Glutamatergic neuron (in vitro differentiated cells): ENCODE results near the gene PRR3. TPM values are rescaled to one million over a fixed set of nuclear protein-coding genes. Genes with fewer than 3 reads are reported as not detected.

Source experiments
- DNase-seq: peaks from one replicate; pipeline ENCODE4 v3.0.0; 2022
- H3K27ac Mint-ChIP-seq: one replicate; pipeline ENCODE4 v1.8.0; 2020; ENCODE audit warnings: mild to moderate bottlenecking, mixed read lengths, inconsistent platforms; ENCODE audit not compliant: unreplicated experiment
- H3K27me3 Mint-ChIP-seq: one replicate; pipeline ENCODE4 v1.8.0; 2020; ENCODE audit warnings: mild to moderate bottlenecking, moderate library complexity, mixed read lengths, inconsistent platforms; ENCODE audit not compliant: unreplicated experiment
- H3K36me3 Mint-ChIP-seq: one replicate; pipeline ENCODE4 v1.8.0; 2020; ENCODE audit warnings: mild to moderate bottlenecking, mixed read lengths, inconsistent platforms; ENCODE audit not compliant: unreplicated experiment
- H3K4me1 Mint-ChIP-seq: one replicate; pipeline ENCODE4 v1.8.0; 2020; ENCODE audit warnings: mild to moderate bottlenecking, low read depth, mixed read lengths, inconsistent platforms; ENCODE audit not compliant: unreplicated experiment
- H3K4me3 Mint-ChIP-seq: one replicate; pipeline ENCODE4 v1.8.0; 2020; ENCODE audit warnings: mild to moderate bottlenecking, mixed read lengths, inconsistent platforms; ENCODE audit not compliant: unreplicated experiment
- H3K9me3 Mint-ChIP-seq: one replicate; pipeline ENCODE4 v1.8.0; 2020; ENCODE audit warnings: mild to moderate bottlenecking, moderate library complexity, mixed read lengths, inconsistent platforms; ENCODE audit not compliant: unreplicated experiment
- microRNA-seq: library from miRNA; unstranded; fragments of <30 nt; microRNA quantifications from one replicate; pipeline ENCODE4, GENCODE V29; 2020; ENCODE audit not compliant: unreplicated experiment
- total RNA-seq: library from RNA; stranded (reverse); fragmentation: NEBNext Ultra II Directional; extraction: Animal tissue kit (Norgen Biotek cat#: 25700); gene quantifications from one replicate; pipeline ENCODE4 v1.2.1, GENCODE V29; 2021; ENCODE audit not compliant: unreplicated experiment
- TF ChIP-seq, protein P1 (sequence below): fragments of 200-600 bp; sonication (generic); IDR thresholded peaks from one replicate; pipeline ENCODE4 v1.5.0; 2021; ENCODE audit not compliant: partially characterized antibody, unreplicated experiment

The PRR3 gene
- total RNA-seq, 1 donor from 2014 or later = 34.7 TPM

DNA sequence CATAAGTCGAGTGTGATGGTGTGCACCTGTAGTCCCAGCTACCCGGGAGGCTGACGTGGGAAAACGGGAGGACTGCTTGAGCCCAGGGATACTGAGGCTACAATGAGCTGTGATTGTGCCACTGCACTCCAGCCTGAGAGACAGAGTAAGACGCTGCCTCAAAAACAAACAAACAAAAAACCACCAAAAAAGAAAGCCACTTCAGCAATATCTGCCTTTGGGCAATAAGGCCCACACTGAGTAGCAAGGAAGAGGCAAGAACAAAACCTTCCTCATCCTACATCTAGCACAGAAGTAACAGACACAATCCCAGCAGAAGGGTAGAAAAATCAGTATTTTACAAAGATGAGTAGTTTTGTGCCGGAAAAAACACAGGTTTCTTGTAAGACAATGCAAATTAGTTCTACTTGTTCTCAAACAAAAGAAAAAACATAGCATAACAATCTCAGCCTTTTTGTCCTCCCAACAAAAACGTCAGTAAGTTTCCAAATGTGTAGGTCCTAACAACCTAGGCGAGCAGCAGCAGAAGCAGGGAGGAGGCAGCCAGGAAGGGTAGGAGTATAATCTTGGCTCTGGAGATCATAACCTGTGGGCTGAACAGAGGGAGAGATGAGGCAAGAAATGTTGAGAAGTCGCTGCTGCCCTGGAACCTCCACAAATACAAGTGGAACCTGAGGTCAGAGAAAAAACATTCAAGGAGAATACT is 54.2 kb downstream of the PRR3 start:
- TF ChIP-seq, protein P1, sequence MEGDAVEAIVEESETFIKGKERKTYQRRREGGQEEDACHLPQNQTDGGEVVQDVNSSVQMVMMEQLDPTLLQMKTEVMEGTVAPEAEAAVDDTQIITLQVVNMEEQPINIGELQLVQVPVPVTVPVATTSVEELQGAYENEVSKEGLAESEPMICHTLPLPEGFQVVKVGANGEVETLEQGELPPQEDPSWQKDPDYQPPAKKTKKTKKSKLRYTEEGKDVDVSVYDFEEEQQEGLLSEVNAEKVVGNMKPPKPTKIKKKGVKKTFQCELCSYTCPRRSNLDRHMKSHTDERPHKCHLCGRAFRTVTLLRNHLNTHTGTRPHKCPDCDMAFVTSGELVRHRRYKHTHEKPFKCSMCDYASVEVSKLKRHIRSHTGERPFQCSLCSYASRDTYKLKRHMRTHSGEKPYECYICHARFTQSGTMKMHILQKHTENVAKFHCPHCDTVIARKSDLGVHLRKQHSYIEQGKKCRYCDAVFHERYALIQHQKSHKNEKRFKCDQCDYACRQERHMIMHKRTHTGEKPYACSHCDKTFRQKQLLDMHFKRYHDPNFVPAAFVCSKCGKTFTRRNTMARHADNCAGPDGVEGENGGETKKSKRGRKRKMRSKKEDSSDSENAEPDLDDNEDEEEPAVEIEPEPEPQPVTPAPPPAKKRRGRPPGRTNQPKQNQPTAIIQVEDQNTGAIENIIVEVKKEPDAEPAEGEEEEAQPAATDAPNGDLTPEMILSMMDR = no peak
- H3K27ac Mint-ChIP-seq = peak overlapping the region; percentile 41
- peaks cover 18% of the 10 kb centered on the region for H3K9me3 Mint-ChIP-seq
- H3K36me3 Mint-ChIP-seq = peaks cover 3% of the 10 kb centered on the region
- H3K4me3 Mint-ChIP-seq = peak overlapping the region; percentile 64
- peaks cover 28% of the 10 kb centered on the region for H3K4me1 Mint-ChIP-seq
- no peak for DNase-seq
- peaks cover 11% of the 10 kb centered on the region for H3K27me3 Mint-ChIP-seq

DNA sequence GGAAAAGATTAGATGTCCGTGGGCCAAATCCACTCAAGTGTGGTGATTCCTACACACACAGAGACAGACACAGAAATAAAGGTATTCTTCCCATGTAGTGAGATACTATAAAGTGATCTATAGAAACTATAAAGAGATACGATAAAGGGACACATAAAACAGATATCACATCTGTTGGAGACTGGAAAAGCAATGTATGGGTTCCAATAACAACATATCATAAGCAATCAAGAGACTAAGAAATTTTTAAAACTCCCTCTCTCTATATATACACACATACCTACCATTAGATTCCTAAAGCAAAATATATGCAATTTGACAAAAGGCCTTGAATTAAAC is 54.7 kb downstream of the PRR3 start:
- H3K36me3 Mint-ChIP-seq = peaks cover 6% of the 10 kb centered on the region
- no peak for DNase-seq
- TF ChIP-seq, protein P1 = no peak
- peaks cover 28% of the 10 kb centered on the region for H3K4me1 Mint-ChIP-seq
- peaks cover 23% of the 10 kb centered on the region for H3K9me3 Mint-ChIP-seq
- peak overlapping the region; percentile 64 for H3K4me3 Mint-ChIP-seq
- peaks cover 16% of the 10 kb centered on the region for H3K27me3 Mint-ChIP-seq
- H3K27ac Mint-ChIP-seq = peak overlapping the region; percentile 41

DNA sequence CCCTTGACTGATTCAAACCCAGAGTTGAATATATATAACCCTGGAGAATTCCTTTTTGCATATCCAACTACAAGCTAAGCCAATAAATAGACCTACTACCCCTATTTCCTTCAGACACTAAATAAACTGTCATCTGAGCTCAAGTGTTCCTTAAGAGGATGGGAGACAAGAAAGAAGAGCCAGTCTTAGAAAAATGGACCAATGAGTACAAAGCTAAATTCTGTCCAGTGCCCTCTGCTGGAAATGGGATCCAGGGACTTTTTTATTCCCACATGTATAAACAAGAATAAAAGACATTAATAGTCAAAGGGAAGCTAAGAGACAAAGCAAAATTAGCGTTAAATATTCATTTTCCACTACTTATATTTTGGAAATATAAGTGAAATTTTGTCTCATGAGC is 55.1 kb downstream of the PRR3 start:
- no peak for DNase-seq
- H3K4me3 Mint-ChIP-seq = peak overlapping the region; percentile 23
- peaks cover 28% of the 10 kb centered on the region for H3K4me1 Mint-ChIP-seq
- H3K9me3 Mint-ChIP-seq = peaks cover 27% of the 10 kb centered on the region
- TF ChIP-seq, protein P1 = no peak
- H3K27me3 Mint-ChIP-seq = peaks cover 20% of the 10 kb centered on the region
- peak overlapping the region; percentile 14 for H3K27ac Mint-ChIP-seq
- H3K36me3 Mint-ChIP-seq = peaks cover 10% of the 10 kb centered on the region

DNA sequence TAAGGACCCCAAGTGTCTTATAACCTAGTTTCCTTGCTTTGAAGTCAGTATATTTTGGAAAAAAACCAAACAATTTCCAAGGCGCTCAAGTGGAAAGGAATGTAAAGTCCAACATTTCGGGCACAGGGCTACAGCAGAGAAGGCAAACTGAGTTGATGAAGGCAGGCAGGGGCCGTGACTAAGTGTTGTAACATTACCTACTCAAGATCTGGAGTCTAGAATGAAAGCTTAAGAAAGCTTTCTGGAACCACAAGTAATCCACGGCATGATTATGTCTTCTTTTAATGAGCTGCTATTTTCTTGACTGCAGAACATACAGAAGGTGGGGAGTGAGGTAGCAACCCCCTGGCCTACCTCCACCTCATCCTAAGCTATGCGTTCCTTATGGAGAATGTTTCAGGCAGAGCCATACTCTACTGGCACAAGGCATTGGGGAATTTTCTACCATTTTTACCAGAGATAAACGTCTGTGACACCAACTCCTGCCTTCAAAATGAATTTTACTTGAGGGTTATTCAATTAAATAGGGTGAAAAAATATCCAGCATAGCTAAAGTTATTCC is 55.7 kb downstream of the PRR3 start:
- Mint-ChIP-seq H3K4me3 (peak overlapping the region; percentile 63), H3K4me1 (peaks cover 28% of the 10 kb centered on the region), H3K36me3 (peaks cover 10% of the 10 kb centered on the region), H3K27me3 (peaks cover 25% of the 10 kb centered on the region), H3K27ac (peak overlapping the region; percentile 53), H3K9me3 (peaks cover 29% of the 10 kb centered on the region)
- DNase-seq = no peak
- TF ChIP-seq, protein P1 = no peak

Small RNAs within 50 kb of the gene (microRNA-seq; reads per million reads assigned to microRNA genes)
- 1,270 reads per million, percentile 90 among the genes with 10 or more reads in this experiment for gene MIR877

Other genes with a start within 250 kb of the PRR3 start
- gene TRIM39, start 230.4 kb upstream of the PRR3 start, total RNA-seq = 14.0 TPM
- gene RPP21, start 212.1 kb upstream of the PRR3 start, total RNA-seq = 36.7 TPM
- gene HLA-E, start 67.8 kb upstream of the PRR3 start, total RNA-seq = 18.1 TPM
- gene GNL1, start 806 bp upstream of the PRR3 start, total RNA-seq = 42.1 TPM
- gene ABCF1, start 14.1 kb downstream of the PRR3 start, total RNA-seq = 62.7 TPM
- gene PPP1R10, start 59.9 kb downstream of the PRR3 start, total RNA-seq = 99.7 TPM
- gene MRPS18B, start 60.5 kb downstream of the PRR3 start, total RNA-seq = 40.0 TPM
- gene ATAT1, start 69.6 kb downstream of the PRR3 start, total RNA-seq = 131 TPM
- gene C6orf136, start 89.8 kb downstream of the PRR3 start, total RNA-seq = 13.7 TPM
- gene DHX16, start 115.7 kb downstream of the PRR3 start, total RNA-seq = 26.9 TPM
- gene PPP1R18, start 129.3 kb downstream of the PRR3 start, total RNA-seq = 175 TPM
- 52.2 TPM for gene NRM, start 133.7 kb downstream of the PRR3 start, total RNA-seq
- gene MDC1, start 160.0 kb downstream of the PRR3 start, total RNA-seq = 50.4 TPM
- gene TUBB, start 163.1 kb downstream of the PRR3 start, total RNA-seq = 2,264 TPM
- gene FLOT1, start 185.4 kb downstream of the PRR3 start, total RNA-seq = 191 TPM
- 13.5 TPM for gene IER3, start 187.3 kb downstream of the PRR3 start, total RNA-seq